Breast epithelium (tissue), 4 donors: ENCODE data around the gene DLX4. TPM values are rescaled to one million over a fixed set of nuclear protein-coding genes. Genes with fewer than 3 reads are reported as not detected.
A peak's percentile ranks its signal among the peaks of the same experiment; 100 is the strongest.

Experiments
- DNase-seq, 2 donors: peaks; one replicate each; pipeline ENCODE4 v3.0.0-alpha.2; 2019; ENCODE audit warnings: low spot score in 2 of 2
- H3K27ac ChIP-seq, 2 donors: fragments of 200-600 bp; sonication (generic) in 1 of 2; one replicate each; pipeline ENCODE4 v1.5.1; 2016 to 2019; ENCODE audit warnings: mild to moderate bottlenecking in 1 of 2
- H3K27me3 ChIP-seq, 2 donors: fragments of 200-600 bp; sonication (generic) in 1 of 2; one replicate each; pipeline versions ENCODE4 v1.5.1 to v1.6.0; 2017 to 2019; ENCODE audit warnings: control low read depth in 1 of 2, mild to moderate bottlenecking in 1 of 2
- H3K36me3 ChIP-seq: fragments of 200-600 bp; one replicate; pipeline ENCODE4 v1.5.1; 2019
- H3K4me1 ChIP-seq, 2 donors: fragments of 200-600 bp; sonication (generic); one replicate each; pipeline ENCODE4 v1.5.1; 2016 to 2019; ENCODE audit warnings: control low read depth in 1 of 2
- H3K4me3 ChIP-seq, 3 donors: fragments of 200-600 bp; sonication (generic); 1 replicate in 2 of 3; 2 replicates in 1 of 3; pipeline ENCODE4 v1.5.1; 2016 to 2019; ENCODE audit warnings: mild to moderate bottlenecking in 3 of 3, moderate library complexity in 2 of 3
- H3K9me3 ChIP-seq, 2 donors: fragments of 200-600 bp; sonication (generic) in 1 of 2; one replicate each; pipeline ENCODE4 v1.5.1; 2016 to 2019; ENCODE audit warnings: control low read depth in 1 of 2
- CTCF ChIP-seq, 3 donors: fragments of 450-650 bp; IDR thresholded peaks; one replicate each; pipeline ENCODE4 v1.5.1; 2016 to 2017; ENCODE audit warnings: antibody characterized with exemption in 3 of 3, mild to moderate bottlenecking in 3 of 3, moderate library complexity in 3 of 3
- POLR2A ChIP-seq: fragments of 450-650 bp; IDR thresholded peaks from one replicate; pipeline ENCODE4 v1.6.1; 2016; ENCODE audit warnings: antibody characterized with exemption, mild to moderate bottlenecking, moderate library complexity
- POLR2AphosphoS5 ChIP-seq, 3 donors: sonication (generic); formaldehyde crosslinking; IDR thresholded peaks; one replicate each; pipeline ENCODE4 v1.6.1; 2017; ENCODE audit warnings: antibody characterized with exemption in 3 of 3
- intact Hi-C: fragments of 100-400 bp; cut with DNase I; formaldehyde crosslinking; loops from one replicate; pipeline ENCODE4 v1.15.1; 2023; ENCODE audit warnings: low total_unique reads
- total RNA-seq, 3 donors: library from RNA; depleted of rRNA; stranded (reverse); fragments of >200 nt; gene quantifications; one replicate each; pipeline ENCODE4 v1.1.0, GENCODE V29; 2016

DLX4 gene
- total RNA-seq, 3 donors from 2014 or later, result 0.44 TPM; not detected in 2

- no peak for DNase-seq
- Histone ChIP-seq H3K36me3 (no peaks in the 10 kb centered on the region), H3K4me1 (peaks cover 0 to 9% of the 10 kb centered on the region in 2 donors), H3K27ac (peak overlapping the region; percentile 13 to 43), H3K4me3 (peak overlapping the region; percentile 36 to 75 (median 59)), H3K27me3 (peaks cover 0 to 6% of the 10 kb centered on the region in 2 donors), H3K9me3 (no peaks in the 10 kb centered on the region)
- intact Hi-C loops, result loop anchor here (10.0 kb wide), 1 partner anchor 439 kb away; no protein-coding TSS in a partner anchor
- TF ChIP-seq POLR2A (no peak), POLR2AphosphoS5 (IDR thresholded peaks at IDR 0.05) (no peak), CTCF (IDR thresholded peaks at IDR 0.05) (no peak)
Observed at GRCh38 chr17:49993423-49994060, 24.6 kb downstream of the DLX4 start.

- Histone ChIP-seq H3K4me1 (peaks cover 0 to 9% of the 10 kb centered on the region in 2 donors), H3K27me3 (peaks cover 0 to 10% of the 10 kb centered on the region in 2 donors), H3K27ac (peak overlapping the region in 1 of 2 donors; percentile 9), H3K36me3 (no peaks in the 10 kb centered on the region), H3K4me3 (peak overlapping the region; percentile 36 to 75 (median 59)), H3K9me3 (no peaks in the 10 kb centered on the region)
- intact Hi-C loops, result loop anchor here (1.0 to 10.0 kb wide), 2 partner anchors 131 to 440 kb away; no protein-coding TSS in a partner anchor
- no peak for DNase-seq
- TF ChIP-seq POLR2A (no peak), POLR2AphosphoS5 (IDR thresholded peaks at IDR 0.05) (no peak), CTCF (IDR thresholded peaks at IDR 0.05) (no peak)
Observed at GRCh38 chr17:49994085-49995054, 25.4 kb downstream of the DLX4 start.

- intact Hi-C loops, result loop anchor here (1.0 to 10.0 kb wide), 2 partner anchors 132 to 440 kb away; no protein-coding TSS in a partner anchor
- Histone ChIP-seq H3K36me3 (no peaks in the 10 kb centered on the region), H3K9me3 (no peaks in the 10 kb centered on the region), H3K27me3 (peaks cover 0 to 17% of the 10 kb centered on the region in 2 donors), H3K4me1 (peaks cover 0 to 9% of the 10 kb centered on the region in 2 donors), H3K4me3 (peak within 1 kb of the TSS; percentile 36 to 75 (median 59)), H3K27ac (peak within 1 kb of the TSS in 1 of 2 donors; percentile 9)
- TF ChIP-seq POLR2AphosphoS5 (IDR thresholded peaks at IDR 0.05), result peak in 1 of 3 donors; percentile 34
- no peak for TF ChIP-seq CTCF (IDR thresholded peaks at IDR 0.05)
- TF ChIP-seq POLR2A, result peak; percentile 15
- DNase-seq, result peak; percentile 84 to 90
Observed at GRCh38 chr17:49995055-49995738, 26.2 kb downstream of the DLX4 start, which contains the start of gene DLX3. Gene DLX3, minus strand, starts transcription at chr17:49995224. Its CDS starts 226 bp downstream, at chr17:49994998.

- H3K36me3 ChIP-seq, result no peaks in the 10 kb centered on the region
- H3K4me3 ChIP-seq, result peak overlapping the region in 1 of 3 donors; percentile 64
- no peak for TF ChIP-seq POLR2A
- TF ChIP-seq POLR2AphosphoS5 (IDR thresholded peaks at IDR 0.05), result no peak
- TF ChIP-seq CTCF (IDR thresholded peaks at IDR 0.05), result no peak
- no peak overlapping the region for H3K27ac ChIP-seq
- intact Hi-C loops, result loop anchor here (10.0 kb wide), 1 partner anchor 441 kb away; no protein-coding TSS in a partner anchor
- H3K27me3 ChIP-seq, result peaks cover 0 to 24% of the 10 kb centered on the region in 2 donors
- no peak for DNase-seq
- no peaks in the 10 kb centered on the region for H3K9me3 ChIP-seq
- H3K4me1 ChIP-seq, result peaks cover 0 to 9% of the 10 kb centered on the region in 2 donors
Observed at GRCh38 chr17:49996121-49996494, 27.1 kb downstream of the DLX4 start.
